Muscle layer of colon (tissue), 2 donors: Measurements from ENCODE around the gene TADA3.

Experiments
- H3K27ac ChIP-seq: one replicate; pipeline ENCODE4 v1.7.0; 2013; ENCODE audit warnings: low read depth, mild to moderate bottlenecking, low read length, moderate library complexity
- H3K27me3 ChIP-seq, 2 donors: one replicate each; pipeline ENCODE4 v1.7.0; 2013; ENCODE audit warnings: low read length in 2 of 2, mild to moderate bottlenecking in 2 of 2; ENCODE audit not compliant: insufficient read depth in 2 of 2, control insufficient read depth in 1 of 2
- H3K36me3 ChIP-seq: one replicate; pipeline ENCODE4 v1.7.0; 2013; ENCODE audit warnings: mild to moderate bottlenecking, low read length; ENCODE audit not compliant: insufficient read depth
- H3K4me1 ChIP-seq: one replicate; pipeline ENCODE4 v1.7.0; 2013; ENCODE audit warnings: mild to moderate bottlenecking, low read length; ENCODE audit not compliant: insufficient read depth
- H3K4me3 ChIP-seq, 2 donors: one replicate each; pipeline ENCODE4 v1.7.0; 2013; ENCODE audit warnings: low read length in 2 of 2, low read depth in 1 of 2, mild to moderate bottlenecking in 1 of 2, moderate library complexity in 1 of 2
- H3K9ac ChIP-seq: one replicate; pipeline ENCODE4 v1.7.0; 2013; ENCODE audit warnings: low read length
- H3K9me3 ChIP-seq: one replicate; pipeline ENCODE4 v1.7.0; 2013; ENCODE audit warnings: mild to moderate bottlenecking, low read length
- donor health status: abdominal sarcoma.
- donor health status: Adenocarcinoma of cecum.

TADA3 gene, protein sequence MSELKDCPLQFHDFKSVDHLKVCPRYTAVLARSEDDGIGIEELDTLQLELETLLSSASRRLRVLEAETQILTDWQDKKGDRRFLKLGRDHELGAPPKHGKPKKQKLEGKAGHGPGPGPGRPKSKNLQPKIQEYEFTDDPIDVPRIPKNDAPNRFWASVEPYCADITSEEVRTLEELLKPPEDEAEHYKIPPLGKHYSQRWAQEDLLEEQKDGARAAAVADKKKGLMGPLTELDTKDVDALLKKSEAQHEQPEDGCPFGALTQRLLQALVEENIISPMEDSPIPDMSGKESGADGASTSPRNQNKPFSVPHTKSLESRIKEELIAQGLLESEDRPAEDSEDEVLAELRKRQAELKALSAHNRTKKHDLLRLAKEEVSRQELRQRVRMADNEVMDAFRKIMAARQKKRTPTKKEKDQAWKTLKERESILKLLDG

GRCh38 chr3:9792405-9793160 is at the start of gene TADA3, which contains the start of gene ARPC4:
Gene TADA3, minus strand, starts transcription at chr3:9792473. Its CDS starts 1,007 bp downstream, at chr3:9791466.
Gene ARPC4, plus strand, starts transcription at chr3:9793082. Its CDS starts 40 bp downstream, at chr3:9793122.
- Histone ChIP-seq H3K9me3 (no peaks in the 10 kb centered on the region), H3K27ac (peak within 1 kb of the TSS; percentile 95), H3K9ac (peak within 1 kb of the TSS; percentile 87), H3K27me3 (no peaks in the 10 kb centered on the region), H3K4me1 (peaks cover 37% of the 10 kb centered on the region), H3K4me3 (peak within 1 kb of the TSS; percentile 60 to 93), H3K36me3 (peaks cover 48% of the 10 kb centered on the region)

- H3K4me3 ChIP-seq = no peak overlapping the region
- peaks cover 39% of the 10 kb centered on the region for H3K36me3 ChIP-seq
- no peak overlapping the region for H3K27ac ChIP-seq
- no peaks in the 10 kb centered on the region for H3K27me3 ChIP-seq
- H3K4me1 ChIP-seq = peaks cover 13% of the 10 kb centered on the region
- H3K9me3 ChIP-seq = no peaks in the 10 kb centered on the region
- H3K9ac ChIP-seq = no peak overlapping the region
These were observed 48.7 kb upstream of the TADA3 start for GRCh38 chr3:9841015-9841414.

DNA sequence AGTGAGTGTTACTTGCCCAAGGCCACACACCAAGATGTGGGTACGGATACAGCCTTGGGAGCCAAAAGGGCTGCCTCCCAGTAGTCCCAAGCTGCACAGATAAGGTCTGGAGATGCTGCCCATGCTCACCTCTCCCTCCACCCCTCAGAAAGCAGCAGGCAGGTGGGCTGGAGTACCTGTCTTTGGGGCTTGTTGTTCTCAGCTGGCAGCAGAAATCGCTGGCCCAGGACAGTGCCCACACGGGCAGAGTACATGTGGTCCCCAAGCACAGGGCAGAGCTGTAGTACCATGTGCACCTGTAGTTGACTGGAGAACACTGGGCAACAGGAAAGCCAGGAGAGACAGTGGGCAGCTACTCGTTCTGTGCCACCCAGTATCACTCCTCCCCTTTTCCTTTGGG is 46.6 kb upstream of the TADA3 start:
- Histone ChIP-seq H3K27ac (no peak overlapping the region), H3K9me3 (no peaks in the 10 kb centered on the region), H3K27me3 (no peaks in the 10 kb centered on the region), H3K4me1 (peaks cover 9% of the 10 kb centered on the region), H3K4me3 (no peak overlapping the region), H3K9ac (no peak overlapping the region), H3K36me3 (peaks cover 47% of the 10 kb centered on the region)

DNA sequence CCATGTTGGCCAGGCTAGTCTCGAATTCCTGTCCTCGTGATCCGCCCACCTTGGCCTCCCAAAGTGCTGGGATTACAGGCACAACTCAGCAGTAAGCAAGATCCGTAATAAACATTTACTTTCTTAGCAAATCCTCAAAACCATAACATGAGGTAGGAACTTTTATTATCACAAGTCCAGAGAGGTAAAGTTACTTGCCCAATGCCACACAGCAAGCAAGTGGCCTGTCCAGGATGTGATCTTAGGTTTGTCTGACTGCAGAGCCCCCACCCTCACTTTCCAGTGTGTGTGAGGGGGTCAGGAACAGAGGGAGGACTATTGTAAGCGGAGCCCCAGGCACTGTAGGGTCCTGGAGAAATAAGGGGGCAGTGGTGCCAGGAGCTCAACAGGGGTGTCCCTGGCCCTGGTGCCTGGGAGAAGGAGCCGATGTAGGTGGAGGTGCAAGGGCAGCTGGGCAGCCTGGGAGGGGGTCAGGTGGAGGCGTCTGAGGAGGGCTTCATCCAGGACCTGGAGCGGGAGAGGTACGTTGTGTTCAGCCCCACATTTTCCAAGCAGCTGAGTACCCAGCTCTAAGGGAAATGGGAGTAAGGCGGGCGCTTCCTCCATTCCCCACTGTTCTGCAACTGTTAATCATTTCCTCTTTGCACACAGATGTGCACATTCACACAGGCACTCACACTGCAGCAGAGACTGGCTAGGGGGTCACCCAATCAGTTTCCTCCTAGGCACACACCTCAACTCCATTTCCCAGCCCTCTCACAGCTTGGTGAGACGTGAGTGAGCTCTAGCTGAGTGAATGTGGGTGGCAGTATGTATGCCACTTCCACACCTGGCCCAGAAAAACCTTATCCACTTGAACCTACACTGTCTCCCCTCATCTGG is 45.7 kb upstream of the TADA3 start:
- no peak overlapping the region for H3K4me3 ChIP-seq
- no peaks in the 10 kb centered on the region for H3K9me3 ChIP-seq
- H3K9ac ChIP-seq = no peak overlapping the region
- H3K36me3 ChIP-seq = peaks cover 54% of the 10 kb centered on the region
- no peak overlapping the region for H3K27ac ChIP-seq
- H3K4me1 ChIP-seq = peaks cover 9% of the 10 kb centered on the region
- H3K27me3 ChIP-seq = no peaks in the 10 kb centered on the region

- Histone ChIP-seq H3K4me3 (no peak overlapping the region), H3K9ac (no peak overlapping the region), H3K9me3 (no peaks in the 10 kb centered on the region), H3K4me1 (no peaks in the 10 kb centered on the region), H3K27me3 (no peaks in the 10 kb centered on the region), H3K36me3 (peaks cover 42% of the 10 kb centered on the region), H3K27ac (no peak overlapping the region)
These were observed 42.5 kb upstream of the TADA3 start for GRCh38 chr3:9834520-9835380.

GRCh38 chr3:9833078-9833477 is 40.8 kb upstream of the TADA3 start:
- Histone ChIP-seq H3K4me1 (no peaks in the 10 kb centered on the region), H3K4me3 (no peak overlapping the region), H3K27ac (no peak overlapping the region), H3K9me3 (no peaks in the 10 kb centered on the region), H3K36me3 (peaks cover 39% of the 10 kb centered on the region), H3K9ac (no peak overlapping the region), H3K27me3 (no peaks in the 10 kb centered on the region)

DNA sequence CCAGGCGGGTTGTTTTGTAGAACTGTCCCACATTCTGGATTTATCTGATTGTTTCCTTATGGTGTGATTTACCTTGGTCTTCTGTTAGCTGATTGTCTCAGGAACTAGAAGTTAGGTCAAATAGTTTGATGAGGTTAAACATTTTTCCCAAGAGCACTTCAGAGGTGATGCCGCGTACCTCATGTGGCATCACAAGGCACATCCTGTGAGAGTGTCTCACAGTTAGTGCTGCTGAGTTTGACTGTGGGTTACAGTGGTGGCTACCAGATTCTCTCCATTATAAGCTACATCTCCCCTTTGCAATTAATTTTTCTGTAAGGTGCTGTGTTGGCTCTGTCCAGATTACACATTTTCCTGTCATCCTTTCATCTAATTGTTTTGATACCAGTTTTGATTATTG is 39.0 kb upstream of the TADA3 start:
- Histone ChIP-seq H3K4me3 (no peak overlapping the region), H3K9ac (no peak overlapping the region), H3K9me3 (no peaks in the 10 kb centered on the region), H3K4me1 (no peaks in the 10 kb centered on the region), H3K27me3 (no peaks in the 10 kb centered on the region), H3K27ac (no peak overlapping the region), H3K36me3 (peaks cover 43% of the 10 kb centered on the region)

- H3K4me1 ChIP-seq = no peaks in the 10 kb centered on the region
- H3K9me3 ChIP-seq = no peaks in the 10 kb centered on the region
- H3K27ac ChIP-seq = no peak overlapping the region
- H3K27me3 ChIP-seq = no peaks in the 10 kb centered on the region
- H3K4me3 ChIP-seq = no peak overlapping the region
- H3K9ac ChIP-seq = no peak overlapping the region
- H3K36me3 ChIP-seq = peaks cover 36% of the 10 kb centered on the region
These were observed 36.8 kb upstream of the TADA3 start for GRCh38 chr3:9828801-9829755.

DNA sequence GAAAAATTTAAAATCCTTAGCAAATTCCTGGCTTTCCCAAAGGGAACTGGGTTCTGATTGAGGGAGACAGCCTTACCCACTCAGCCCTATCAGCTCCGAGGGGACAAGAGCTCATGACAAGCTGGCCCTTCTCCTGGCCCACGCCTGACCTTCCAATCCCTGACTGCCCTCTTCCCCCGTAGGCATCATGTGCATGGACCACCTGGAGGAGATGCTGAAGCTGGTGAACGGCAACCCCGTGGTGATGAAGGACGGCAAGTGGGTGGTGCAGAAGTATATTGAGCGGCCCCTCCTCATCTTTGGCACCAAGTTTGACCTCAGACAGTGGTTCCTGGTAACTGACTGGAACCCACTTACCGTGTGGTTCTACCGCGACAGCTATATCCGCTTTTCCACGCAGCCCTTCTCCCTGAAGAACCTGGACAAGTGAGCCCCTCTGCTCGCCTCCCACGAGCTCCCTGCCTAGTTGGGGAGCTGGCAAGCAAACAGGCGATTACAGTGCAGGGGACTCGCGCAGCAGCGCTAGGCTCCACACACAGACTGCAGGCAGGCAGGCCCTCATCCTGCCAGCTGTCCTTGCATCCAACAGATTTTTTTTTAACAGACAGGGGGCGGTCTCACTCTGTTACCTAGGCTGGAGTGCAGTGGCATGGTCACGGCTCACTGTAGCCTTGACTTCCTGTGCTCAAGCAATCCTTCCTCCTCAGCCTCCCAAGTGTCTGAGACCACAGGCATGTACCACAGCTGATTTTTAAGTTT is 34.7 kb upstream of the TADA3 start:
- Histone ChIP-seq H3K9ac (no peak overlapping the region), H3K36me3 (peaks cover 24% of the 10 kb centered on the region), H3K27ac (no peak overlapping the region), H3K4me3 (no peak overlapping the region), H3K4me1 (no peaks in the 10 kb centered on the region), H3K27me3 (no peaks in the 10 kb centered on the region), H3K9me3 (no peaks in the 10 kb centered on the region)
